ENCODE results near the gene GJB4. TPM values are rescaled to one million over a fixed set of nuclear protein-coding genes. Genes with fewer than 3 reads are reported as not detected.

Gene GJB4
- total RNA-seq, 4 donors from 2014 or later: not detected

DNA sequence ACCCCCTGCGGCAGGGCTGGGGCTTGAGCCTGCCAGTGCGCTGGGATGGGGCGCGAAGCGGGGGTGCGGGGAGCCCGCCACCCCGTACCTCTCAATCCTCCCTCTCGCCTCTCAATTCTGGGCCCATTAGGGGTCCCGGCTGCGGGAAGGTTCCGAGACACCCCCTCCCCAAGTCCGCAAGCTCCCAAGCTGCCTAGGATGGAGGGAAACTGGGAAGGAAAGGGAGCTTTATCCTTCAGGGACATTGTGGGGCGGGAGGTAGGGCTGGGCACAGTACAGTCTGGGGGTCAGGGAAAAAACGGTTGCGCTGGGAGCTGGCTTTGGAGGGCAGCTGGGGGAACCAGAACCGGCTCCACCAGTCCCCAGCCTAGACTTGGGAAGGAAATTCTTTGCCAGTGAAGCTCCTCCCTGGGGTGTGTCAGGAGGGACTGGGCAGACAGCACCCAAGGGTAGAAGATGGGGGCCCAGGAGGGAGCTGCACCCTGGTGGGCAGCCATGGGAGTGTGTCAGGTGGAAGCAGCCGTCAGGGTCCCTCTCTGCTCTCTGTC lies 22.4 kb downstream of the GJB4 start:
- Histone ChIP-seq H3K27me3 (peaks cover 0 to 15% of the 10 kb centered on the region in 2 donors), H3K4me3 (peak overlapping the region in 3 of 4 donors; percentile 18 to 50 (median 45)), H3K36me3 (no peaks in the 10 kb centered on the region), H3K27ac (peak overlapping the region in 2 of 4 donors; percentile 4 to 35), H3K4me1 (peaks cover 0 to 23% (median 3%) of the 10 kb centered on the region in 4 donors), H3K9me3 (no peaks in the 10 kb centered on the region)
- no peak for DNase-seq
- TF ChIP-seq POLR2A (IDR thresholded peaks at IDR 0.05) (no peak), CTCF (IDR thresholded peaks at IDR 0.05) (no peak)

GRCh38 chr1:34784751-34785221 lies 25.2 kb downstream of the GJB4 start:
- no peak for TF ChIP-seq POLR2A (IDR thresholded peaks at IDR 0.05)
- DNase-seq: no peak
- peaks cover 0 to 15% of the 10 kb centered on the region in 2 donors for H3K27me3 ChIP-seq
- H3K36me3 ChIP-seq: no peaks in the 10 kb centered on the region
- H3K9me3 ChIP-seq: no peaks in the 10 kb centered on the region
- H3K4me3 ChIP-seq: no peak overlapping the region
- no peak overlapping the region for H3K27ac ChIP-seq
- H3K4me1 ChIP-seq: peaks cover 0 to 25% (median 3%) of the 10 kb centered on the region in 4 donors

GRCh38 chr1:34785231-34785874 lies 25.8 kb downstream of the GJB4 start:
- TF ChIP-seq CTCF (IDR thresholded peaks at IDR 0.05) (no peak), POLR2A (IDR thresholded peaks at IDR 0.05) (no peak)
- Histone ChIP-seq H3K4me3 (no peak overlapping the region), H3K27ac (no peak overlapping the region), H3K27me3 (peaks cover 0 to 15% of the 10 kb centered on the region in 2 donors), H3K36me3 (no peaks in the 10 kb centered on the region), H3K4me1 (peaks cover 0 to 25% (median 3%) of the 10 kb centered on the region in 4 donors), H3K9me3 (no peaks in the 10 kb centered on the region)
- DNase-seq: no peak

DNA sequence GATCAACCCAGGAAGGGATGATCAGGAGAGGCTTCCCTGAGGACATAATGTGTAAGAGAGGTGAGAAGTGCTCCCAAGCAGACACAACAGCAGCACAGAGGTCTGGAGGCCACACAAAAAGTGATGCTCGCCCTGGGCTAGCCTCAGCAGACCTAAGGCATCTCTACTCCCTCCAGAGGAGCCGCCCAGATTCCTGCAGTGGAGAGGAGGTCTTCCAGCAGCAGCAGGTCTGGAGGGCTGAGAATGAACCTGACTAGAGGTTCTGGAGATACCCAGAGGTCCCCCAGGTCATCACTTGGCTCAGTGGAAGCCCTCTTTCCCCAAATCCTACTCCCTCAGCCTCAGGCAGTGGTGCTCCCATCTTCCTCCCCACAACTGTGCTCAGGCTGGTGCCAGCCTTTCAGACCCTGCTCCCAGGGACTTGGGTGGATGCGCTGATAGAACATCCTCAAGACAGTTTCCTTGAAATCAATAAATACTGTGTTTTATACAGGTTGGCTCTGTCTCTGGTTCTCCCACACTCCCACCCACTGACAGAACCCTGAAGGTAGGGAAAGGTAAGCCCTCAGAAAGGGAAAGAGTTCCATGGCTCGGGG lies 26.4 kb downstream of the GJB4 start:
- H3K27me3 ChIP-seq: peaks cover 0 to 14% of the 10 kb centered on the region in 2 donors

DNA sequence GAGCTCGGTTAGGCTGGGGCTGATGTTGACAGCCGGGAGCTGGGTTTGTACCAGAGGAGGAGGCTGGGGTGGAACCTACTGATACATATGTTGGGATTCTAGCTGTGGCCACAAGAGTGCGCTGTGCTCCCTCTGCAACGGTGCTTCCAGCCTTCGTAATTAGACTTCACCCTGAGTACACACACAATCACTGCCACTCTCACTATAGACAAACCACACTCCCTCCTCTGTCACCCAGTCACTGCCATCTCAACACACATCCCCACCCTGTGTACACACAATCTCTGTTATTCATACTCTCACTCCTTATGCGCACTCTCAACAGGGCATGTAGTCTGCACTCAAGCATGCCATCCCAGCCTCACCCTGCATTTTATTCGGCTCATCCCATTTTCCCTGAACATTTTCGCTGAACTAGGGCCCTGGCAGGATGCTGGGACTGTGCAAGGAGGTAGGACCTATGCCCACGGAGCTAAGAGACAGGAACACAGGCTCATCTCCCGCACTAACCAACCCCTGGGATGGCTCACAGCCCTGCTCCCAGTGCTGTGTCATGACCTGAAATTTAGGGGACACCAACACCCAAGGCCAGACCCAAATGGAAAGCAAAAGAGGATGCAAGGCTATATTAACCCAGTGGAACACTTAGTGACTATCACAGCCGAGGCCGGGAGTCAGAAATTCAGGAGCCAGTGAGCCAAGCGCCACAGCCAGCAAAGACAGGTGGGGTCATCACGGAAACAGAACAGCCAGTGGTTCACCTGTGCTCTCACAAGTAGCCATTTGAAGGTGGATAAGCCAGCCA lies 27.2 kb downstream of the GJB4 start:
- Histone ChIP-seq H3K4me1 (peaks cover 0 to 12% (median under 1%) of the 10 kb centered on the region in 4 donors), H3K27me3 (peaks cover 0 to 6% of the 10 kb centered on the region in 2 donors), H3K4me3 (no peak overlapping the region), H3K36me3 (no peaks in the 10 kb centered on the region), H3K27ac (no peak overlapping the region), H3K9me3 (no peaks in the 10 kb centered on the region)
- TF ChIP-seq CTCF (IDR thresholded peaks at IDR 0.05) (peak; percentile 40 to 83 (median 78)), POLR2A (IDR thresholded peaks at IDR 0.05) (no peak)
- DNase-seq: peak; percentile 44 to 87 (median 81)

More for the DNA sequence above, 26.4 kb downstream of the GJB4 start:
- DNase-seq: no peak
- H3K9me3 ChIP-seq: no peaks in the 10 kb centered on the region
- H3K36me3 ChIP-seq: no peaks in the 10 kb centered on the region
- TF ChIP-seq CTCF (IDR thresholded peaks at IDR 0.05) (no peak), POLR2A (IDR thresholded peaks at IDR 0.05) (no peak)
- H3K27ac ChIP-seq: no peak overlapping the region
- H3K4me1 ChIP-seq: peaks cover 0 to 20% (median 3%) of the 10 kb centered on the region in 4 donors
- no peak overlapping the region for H3K4me3 ChIP-seq

Data from Peyer's patch (tissue), 4 donors.